ENCODE data around the gene CENPA.

Gene CENPA

DNA sequence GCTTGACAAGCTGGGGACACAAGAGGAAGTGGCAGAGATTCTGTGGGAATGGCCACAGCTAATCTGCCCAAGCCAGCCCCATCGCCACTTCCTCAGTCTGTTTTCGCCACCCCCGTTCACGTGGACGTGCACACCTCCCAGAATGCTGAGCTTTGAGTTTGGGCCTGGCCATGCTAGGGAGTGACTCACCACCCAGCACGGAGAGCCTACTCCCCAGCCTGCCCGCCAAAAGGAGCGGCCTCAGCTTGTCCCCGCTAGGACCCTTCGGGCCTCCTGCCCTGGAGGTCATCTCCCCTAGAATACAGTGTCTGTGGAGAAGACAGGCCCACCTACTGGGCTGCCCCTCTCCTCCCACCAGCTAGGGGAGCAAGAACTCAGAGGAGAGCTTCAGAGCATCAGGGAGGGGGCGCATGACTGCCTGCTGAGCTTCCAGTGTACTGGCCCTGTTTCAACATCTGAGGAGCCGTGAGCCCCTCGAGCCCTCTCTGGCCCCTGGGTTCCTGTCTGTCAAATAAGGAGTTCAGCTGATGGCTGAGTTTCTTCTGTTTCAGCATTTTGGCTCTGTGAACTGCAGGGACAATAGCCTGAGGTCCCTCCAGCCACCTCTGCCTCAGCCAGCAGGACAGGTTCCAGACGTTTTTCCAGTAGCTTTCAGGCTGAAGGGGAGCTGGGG is 16.6 kb upstream of the CENPA start:
- TF ChIP-seq, protein P1, sequence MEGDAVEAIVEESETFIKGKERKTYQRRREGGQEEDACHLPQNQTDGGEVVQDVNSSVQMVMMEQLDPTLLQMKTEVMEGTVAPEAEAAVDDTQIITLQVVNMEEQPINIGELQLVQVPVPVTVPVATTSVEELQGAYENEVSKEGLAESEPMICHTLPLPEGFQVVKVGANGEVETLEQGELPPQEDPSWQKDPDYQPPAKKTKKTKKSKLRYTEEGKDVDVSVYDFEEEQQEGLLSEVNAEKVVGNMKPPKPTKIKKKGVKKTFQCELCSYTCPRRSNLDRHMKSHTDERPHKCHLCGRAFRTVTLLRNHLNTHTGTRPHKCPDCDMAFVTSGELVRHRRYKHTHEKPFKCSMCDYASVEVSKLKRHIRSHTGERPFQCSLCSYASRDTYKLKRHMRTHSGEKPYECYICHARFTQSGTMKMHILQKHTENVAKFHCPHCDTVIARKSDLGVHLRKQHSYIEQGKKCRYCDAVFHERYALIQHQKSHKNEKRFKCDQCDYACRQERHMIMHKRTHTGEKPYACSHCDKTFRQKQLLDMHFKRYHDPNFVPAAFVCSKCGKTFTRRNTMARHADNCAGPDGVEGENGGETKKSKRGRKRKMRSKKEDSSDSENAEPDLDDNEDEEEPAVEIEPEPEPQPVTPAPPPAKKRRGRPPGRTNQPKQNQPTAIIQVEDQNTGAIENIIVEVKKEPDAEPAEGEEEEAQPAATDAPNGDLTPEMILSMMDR (IDR thresholded peaks at IDR 0.05; ENCODE audit: low read depth, low read length): no peak; the same call in 1 of the 2 replicates
- no peak for DNase-seq (ENCODE audit: extremely low read depth, low read depth)

GRCh38 chr2:26770986-26771586 is 14.8 kb upstream of the CENPA start:
- TF ChIP-seq, protein P1 (IDR thresholded peaks at IDR 0.05; ENCODE audit: low read depth, low read length): peak; percentile 33
- DNase-seq (ENCODE audit: extremely low read depth, low read depth): peak; percentile 87

- peak; percentile 64 for DNase-seq (ENCODE audit: extremely low read depth, low read depth)
- TF ChIP-seq, protein P1 (IDR thresholded peaks at IDR 0.05; ENCODE audit: low read depth, low read length): no peak
Observed at GRCh38 chr2:26772064-26773001, 13.5 kb upstream of the CENPA start.

DNA sequence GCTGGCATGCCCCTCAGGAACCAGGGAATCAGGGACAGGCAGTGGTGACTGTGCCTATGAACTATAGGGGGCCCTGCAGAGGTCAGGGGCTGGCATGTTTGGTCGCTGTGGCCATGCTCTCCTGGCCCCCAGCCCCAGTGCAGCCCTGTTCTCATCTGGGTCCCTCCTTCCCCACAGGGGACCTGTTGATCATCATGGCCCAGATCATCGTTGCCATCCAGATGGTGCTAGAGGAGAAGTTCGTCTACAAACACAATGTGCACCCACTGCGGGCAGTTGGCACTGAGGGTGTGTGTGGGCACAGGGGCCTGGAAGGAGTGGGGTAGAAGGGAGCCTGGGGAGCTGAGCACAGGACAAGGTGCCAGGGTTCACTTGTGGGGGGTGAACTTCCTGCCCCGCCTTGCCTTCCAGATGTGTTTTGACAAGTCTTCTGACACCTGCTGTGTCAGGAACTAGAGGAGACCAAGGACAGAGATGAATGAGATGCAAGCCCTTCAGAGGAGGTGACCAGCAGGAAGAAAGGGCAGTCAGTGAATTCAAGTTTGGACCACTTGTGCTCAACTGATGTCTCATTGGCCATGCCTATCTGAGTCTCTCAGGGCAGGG is 9.6 kb upstream of the CENPA start:
- TF ChIP-seq, protein P1 (IDR thresholded peaks at IDR 0.05; ENCODE audit: low read depth, low read length): no peak

DNA sequence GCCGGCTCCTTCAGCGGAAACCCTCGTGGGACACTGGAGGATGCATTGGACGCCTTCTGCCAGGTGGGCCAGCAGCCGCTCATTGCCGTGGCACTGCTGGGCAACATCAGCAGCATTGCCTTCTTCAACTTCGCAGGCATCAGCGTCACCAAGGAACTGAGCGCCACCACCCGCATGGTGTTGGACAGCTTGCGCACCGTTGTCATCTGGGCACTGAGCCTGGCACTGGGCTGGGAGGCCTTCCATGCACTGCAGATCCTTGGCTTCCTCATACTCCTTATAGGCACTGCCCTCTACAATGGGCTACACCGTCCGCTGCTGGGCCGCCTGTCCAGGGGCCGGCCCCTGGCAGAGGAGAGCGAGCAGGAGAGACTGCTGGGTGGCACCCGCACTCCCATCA is 7.8 kb upstream of the CENPA start:
- no peak for DNase-seq (ENCODE audit: extremely low read depth, low read depth)
- TF ChIP-seq, protein P1 (IDR thresholded peaks at IDR 0.05; ENCODE audit: low read depth, low read length): no peak

More for the DNA sequence above, 9.6 kb upstream of the CENPA start:
- DNase-seq (ENCODE audit: extremely low read depth, low read depth): no peak

- TF ChIP-seq, protein P1 (IDR thresholded peaks at IDR 0.05; ENCODE audit: low read depth, low read length): no peak
- DNase-seq (ENCODE audit: extremely low read depth, low read depth): no peak
Observed at GRCh38 chr2:26778507-26778906, 7.3 kb upstream of the CENPA start.

All from AG09319 (cell line).